K562 (cell line): ENCODE measurements around the gene LMBRD1.

Experiments used
- BACH1 ChIP-seq: fragments of 200-800 bp; sonication (Bioruptor generic); IDR thresholded peaks from 2 replicates; pipeline ENCODE4 v1.6.1; 2016; ENCODE audit warnings: missing genetic modification characterization, missing compliant biosample characterization
- YY1 ChIP-seq, 3 experiments: IDR thresholded peaks; 2 replicates each; pipeline ENCODE4 v1.6.1; 2011; ENCODE audit warnings: low read length in 2 of 3, mild to moderate bottlenecking in 2 of 3, moderate library complexity in 2 of 3, borderline replicate concordance in 1 of 3, control low read depth in 1 of 3, low read depth in 1 of 3; ENCODE audit not compliant: insufficient read depth in 3 of 3, insufficient replicate concordance in 2 of 3, control insufficient read depth in 1 of 3, insufficient read length in 1 of 3; ENCODE audit errors: extremely low read depth in 1 of 3
- ZNF785 ChIP-seq: fragments of 250-450 bp; sonication (Bioruptor Pico); IDR thresholded peaks from 2 replicates; pipeline ENCODE4 v1.4.0; 2020; ENCODE audit warnings: mild to moderate bottlenecking
- TF ChIP-seq, protein P1 (sequence below), 3 experiments: IDR thresholded peaks in 2 of 3; conservative IDR thresholded peaks in 1 of 3; 2 replicates each; pipeline ENCODE4 v1.5.1; 2011 to 2012; ENCODE audit warnings: low read length in 3 of 3, mild to moderate bottlenecking in 3 of 3, control low read depth in 2 of 3, improper control_type of control experiment in 1 of 3, inconsistent platforms in 1 of 3, low read depth in 1 of 3, mixed read lengths in 1 of 3, moderate library complexity in 1 of 3; ENCODE audit not compliant: insufficient read depth in 2 of 3

GRCh38 chr6:69650703-69651102 lies 146.1 kb downstream of the LMBRD1 start:
- TF ChIP-seq BACH1 (tag) (no peak), ZNF785 (CRISPR knock-in tag) (no peak), YY1 (IDR thresholded peaks at IDR 0.05; ENCODE audit: borderline replicate concordance in 1 of 3, control insufficient read depth in 1 of 3, extremely low read depth in 1 of 3, insufficient read depth in 3 of 3, insufficient read length in 1 of 3, insufficient replicate concordance in 2 of 3, low read depth in 1 of 3, low read length in 2 of 3) (no peak)
- TF ChIP-seq, protein P1, sequence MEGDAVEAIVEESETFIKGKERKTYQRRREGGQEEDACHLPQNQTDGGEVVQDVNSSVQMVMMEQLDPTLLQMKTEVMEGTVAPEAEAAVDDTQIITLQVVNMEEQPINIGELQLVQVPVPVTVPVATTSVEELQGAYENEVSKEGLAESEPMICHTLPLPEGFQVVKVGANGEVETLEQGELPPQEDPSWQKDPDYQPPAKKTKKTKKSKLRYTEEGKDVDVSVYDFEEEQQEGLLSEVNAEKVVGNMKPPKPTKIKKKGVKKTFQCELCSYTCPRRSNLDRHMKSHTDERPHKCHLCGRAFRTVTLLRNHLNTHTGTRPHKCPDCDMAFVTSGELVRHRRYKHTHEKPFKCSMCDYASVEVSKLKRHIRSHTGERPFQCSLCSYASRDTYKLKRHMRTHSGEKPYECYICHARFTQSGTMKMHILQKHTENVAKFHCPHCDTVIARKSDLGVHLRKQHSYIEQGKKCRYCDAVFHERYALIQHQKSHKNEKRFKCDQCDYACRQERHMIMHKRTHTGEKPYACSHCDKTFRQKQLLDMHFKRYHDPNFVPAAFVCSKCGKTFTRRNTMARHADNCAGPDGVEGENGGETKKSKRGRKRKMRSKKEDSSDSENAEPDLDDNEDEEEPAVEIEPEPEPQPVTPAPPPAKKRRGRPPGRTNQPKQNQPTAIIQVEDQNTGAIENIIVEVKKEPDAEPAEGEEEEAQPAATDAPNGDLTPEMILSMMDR (IDR thresholded peaks at IDR 0.05 in 2 of 3, conservative IDR thresholded peaks at IDR 0.05 in 1 of 3; ENCODE audit: insufficient read depth in 2 of 3, low read depth in 1 of 3, low read length in 3 of 3): no peak
